SU-DHL-6 (cell line): ENCODE data around the gene SPATC1L.

ENCODE experiments used
- H2AFZ ChIP-seq: fragments of 200-600 bp; sonication (generic); 2 replicates; pipeline ENCODE4 v1.6.1; 2014; ENCODE audit warnings: low read depth, mild to moderate bottlenecking, moderate library complexity, mixed read lengths, antibody characterized with exemption, low read length; ENCODE audit not compliant: severe bottlenecking
- H3F3A ChIP-seq: fragments of 200-600 bp; shearing (Covaris generic); 2 replicates; pipeline ENCODE4 v1.6.0; 2016; ENCODE audit warnings: antibody characterized with exemption, mild to moderate bottlenecking; ENCODE audit not compliant: insufficient read depth
- H3K27ac ChIP-seq: fragments of 200-600 bp; sonication (generic); 2 replicates; pipeline ENCODE4 v1.5.1; 2016; ENCODE audit warnings: low read depth, mild to moderate bottlenecking, low read length, moderate library complexity, mixed read lengths
- H3K27me3 ChIP-seq: fragments of 200-600 bp; sonication (generic), shearing (Covaris generic); 2 replicates; pipeline ENCODE4 v1.6.0; 2014; ENCODE audit warnings: mild to moderate bottlenecking, low read length
- H3K36me3 ChIP-seq: fragments of 200-600 bp; sonication (generic); 2 replicates; pipeline ENCODE4 v1.6.1; 2014; ENCODE audit warnings: mild to moderate bottlenecking, low read length, mixed read lengths
- H3K4me2 ChIP-seq: fragments of 300-600, 200-600 bp; shearing (Covaris generic), sonication (generic); 2 replicates; pipeline ENCODE4 v1.6.0; 2014; ENCODE audit warnings: low read length, low read depth, mild to moderate bottlenecking; ENCODE audit not compliant: poor library complexity, severe bottlenecking
- H3K4me3 ChIP-seq: fragments of 200-600 bp; sonication (generic); 2 replicates; pipeline ENCODE4 v1.5.1; 2014; ENCODE audit warnings: antibody characterized with exemption, low read length, mild to moderate bottlenecking, mixed read lengths; ENCODE audit not compliant: insufficient read depth, poor library complexity, severe bottlenecking
- H3K79me2 ChIP-seq: fragments of 200-600 bp; sonication (generic); 2 replicates; pipeline ENCODE4 v1.6.1; 2014; ENCODE audit warnings: mild to moderate bottlenecking, low read length, moderate library complexity; ENCODE audit not compliant: insufficient read depth
- H3K9ac ChIP-seq: fragments of 200-600 bp; sonication (generic); 2 replicates; pipeline ENCODE4 v1.7.0; 2014; ENCODE audit warnings: mild to moderate bottlenecking, low read length
- H3K9me2 ChIP-seq: fragments of 200-600 bp; sonication (generic); replicated peaks from 2 replicates; pipeline ENCODE4 v1.6.1; 2014; ENCODE audit warnings: low read length; ENCODE audit not compliant: insufficient read depth
- H3K9me3 ChIP-seq: fragments of 200-600 bp; sonication (generic); 2 replicates; pipeline ENCODE4 v1.6.1; 2014; ENCODE audit warnings: low read length, mixed read lengths; ENCODE audit not compliant: insufficient read depth
- H4K20me1 ChIP-seq: fragments of 200-600 bp; sonication (generic); 2 replicates; pipeline ENCODE4 v1.6.1; 2014; ENCODE audit warnings: low read depth, mild to moderate bottlenecking, antibody characterized with exemption, low read length, moderate library complexity, mixed read lengths
- EZH2phosphoT487 ChIP-seq: fragments of 200-600 bp; sonication (generic), shearing (Covaris generic); conservative IDR thresholded peaks from 2 replicates; pipeline ENCODE4 v1.6.1; 2018; ENCODE audit warnings: mild to moderate bottlenecking, antibody characterized with exemption, low read length, moderate library complexity, mixed read lengths
- TF ChIP-seq, protein P1 (sequence below): fragments of 200-600 bp; sonication (generic); IDR thresholded peaks from one replicate; pipeline ENCODE4 v1.5.1; 2017; ENCODE audit warnings: antibody characterized with exemption, mild to moderate bottlenecking, low read length, moderate library complexity; ENCODE audit not compliant: insufficient read depth, poor library complexity, severe bottlenecking

Gene SPATC1L

GRCh38 chr21:46168659-46169386 is 15.4 kb downstream of the SPATC1L start:
- Histone ChIP-seq H3K27ac (no peak overlapping the region), H3F3A (no peaks in the 10 kb centered on the region), H3K9me3 (no peaks in the 10 kb centered on the region), H3K9ac (no peak overlapping the region), H3K27me3 (no peaks in the 10 kb centered on the region), H3K9me2 (no peaks in the 10 kb centered on the region), H3K4me3 (no peak overlapping the region), H3K36me3 (no peaks in the 10 kb centered on the region), H3K4me2 (no peak overlapping the region), H3K79me2 (no peaks in the 10 kb centered on the region), H2AFZ (no peak overlapping the region), H4K20me1 (no peaks in the 10 kb centered on the region)
- TF ChIP-seq, protein P1, sequence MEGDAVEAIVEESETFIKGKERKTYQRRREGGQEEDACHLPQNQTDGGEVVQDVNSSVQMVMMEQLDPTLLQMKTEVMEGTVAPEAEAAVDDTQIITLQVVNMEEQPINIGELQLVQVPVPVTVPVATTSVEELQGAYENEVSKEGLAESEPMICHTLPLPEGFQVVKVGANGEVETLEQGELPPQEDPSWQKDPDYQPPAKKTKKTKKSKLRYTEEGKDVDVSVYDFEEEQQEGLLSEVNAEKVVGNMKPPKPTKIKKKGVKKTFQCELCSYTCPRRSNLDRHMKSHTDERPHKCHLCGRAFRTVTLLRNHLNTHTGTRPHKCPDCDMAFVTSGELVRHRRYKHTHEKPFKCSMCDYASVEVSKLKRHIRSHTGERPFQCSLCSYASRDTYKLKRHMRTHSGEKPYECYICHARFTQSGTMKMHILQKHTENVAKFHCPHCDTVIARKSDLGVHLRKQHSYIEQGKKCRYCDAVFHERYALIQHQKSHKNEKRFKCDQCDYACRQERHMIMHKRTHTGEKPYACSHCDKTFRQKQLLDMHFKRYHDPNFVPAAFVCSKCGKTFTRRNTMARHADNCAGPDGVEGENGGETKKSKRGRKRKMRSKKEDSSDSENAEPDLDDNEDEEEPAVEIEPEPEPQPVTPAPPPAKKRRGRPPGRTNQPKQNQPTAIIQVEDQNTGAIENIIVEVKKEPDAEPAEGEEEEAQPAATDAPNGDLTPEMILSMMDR, result no peak
- no peak for TF ChIP-seq EZH2phosphoT487

DNA sequence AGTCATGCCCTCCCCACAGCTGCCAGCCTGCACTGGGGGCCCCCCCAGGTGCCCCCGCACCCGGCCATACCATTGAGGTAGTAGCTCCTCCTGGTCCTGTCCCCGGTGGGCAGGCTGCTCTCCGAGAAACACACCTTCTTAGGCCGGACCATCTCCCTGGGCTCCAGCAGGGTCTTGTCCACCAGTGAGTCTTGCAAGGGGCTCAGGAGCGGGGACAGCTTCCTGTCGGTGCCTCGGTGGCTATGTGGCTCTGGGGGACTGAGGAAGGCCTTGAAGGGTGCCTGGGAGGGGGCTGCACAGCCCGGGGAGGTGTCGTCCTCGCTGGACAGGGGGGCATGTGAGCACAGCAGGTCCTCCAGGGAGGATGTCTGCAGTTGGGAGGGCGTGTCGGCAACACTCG is 16.0 kb downstream of the SPATC1L start:
- H3K9me2 ChIP-seq, result no peaks in the 10 kb centered on the region
- H3K4me2 ChIP-seq, result no peak overlapping the region
- no peak for TF ChIP-seq EZH2phosphoT487
- TF ChIP-seq, protein P1, result no peak
- H3K27ac ChIP-seq, result no peak overlapping the region
- no peak overlapping the region for H3K4me3 ChIP-seq
- H2AFZ ChIP-seq, result no peak overlapping the region
- H3F3A ChIP-seq, result no peaks in the 10 kb centered on the region
- H3K9me3 ChIP-seq, result no peaks in the 10 kb centered on the region
- no peaks in the 10 kb centered on the region for H3K36me3 ChIP-seq
- no peaks in the 10 kb centered on the region for H3K27me3 ChIP-seq
- H3K9ac ChIP-seq, result no peak overlapping the region
- no peaks in the 10 kb centered on the region for H3K79me2 ChIP-seq
- no peaks in the 10 kb centered on the region for H4K20me1 ChIP-seq

DNA sequence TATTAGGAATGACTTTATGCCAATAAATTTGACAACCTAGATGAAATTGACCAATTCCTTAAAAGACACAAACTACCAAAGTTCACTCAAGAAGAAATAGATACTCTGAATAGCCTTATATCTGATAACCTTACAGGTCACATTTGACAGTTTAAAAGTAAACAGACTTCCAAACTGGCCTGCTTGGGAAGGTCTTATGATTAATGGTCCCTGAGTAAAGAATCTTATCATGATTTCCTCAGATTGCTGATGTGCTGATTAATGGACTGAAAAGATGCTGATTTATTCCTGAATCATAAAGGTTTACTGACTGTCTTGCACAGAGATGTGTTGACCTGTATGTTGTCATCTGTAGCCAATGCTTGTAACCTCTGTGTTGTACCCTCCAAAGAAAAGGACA is 19.2 kb downstream of the SPATC1L start:
- Histone ChIP-seq H3K4me3 (no peak overlapping the region), H2AFZ (no peak overlapping the region), H3K79me2 (no peaks in the 10 kb centered on the region), H4K20me1 (no peaks in the 10 kb centered on the region), H3K9me2 (no peaks in the 10 kb centered on the region), H3K27ac (no peak overlapping the region), H3F3A (no peaks in the 10 kb centered on the region), H3K4me2 (no peak overlapping the region), H3K36me3 (no peaks in the 10 kb centered on the region), H3K27me3 (no peaks in the 10 kb centered on the region), H3K9me3 (no peaks in the 10 kb centered on the region), H3K9ac (no peak overlapping the region)
- TF ChIP-seq, protein P1, result no peak
- no peak for TF ChIP-seq EZH2phosphoT487
